Activated T-cell treated with anti-CD3 and anti-CD28 coated beads, Interleukin-2, amount 50 U/mL, for 24 hours (primary cell): ENCODE measurements around the gene ATAD3B.
"Not testable (repeated sequence)": the region's sequence is repeated elsewhere in the genome, so short reads cannot be mapped to it uniquely, and the experiment has no call there.

Experiments
- DNase-seq: peaks from one replicate; pipeline ENCODE4 v3.0.0-alpha.2; 2020
- H3K27ac Mint-ChIP-seq: 2 replicates; pipeline ENCODE4 v1.8.0; 2020; ENCODE audit warnings: mild to moderate bottlenecking, mixed read lengths
- H3K27me3 Mint-ChIP-seq: 2 replicates; pipeline ENCODE4 v1.8.0; 2020; ENCODE audit warnings: mixed read lengths
- H3K36me3 Mint-ChIP-seq: 2 replicates; pipeline ENCODE4 v1.8.0; 2020; ENCODE audit warnings: low read depth, mixed read lengths
- H3K4me1 Mint-ChIP-seq: 2 replicates; pipeline ENCODE4 v1.8.0; 2020; ENCODE audit warnings: low read depth, mixed read lengths
- H3K4me3 Mint-ChIP-seq: 2 replicates; pipeline ENCODE4 v1.8.0; 2020; ENCODE audit warnings: mild to moderate bottlenecking, moderate library complexity, mixed read lengths
- H3K9me3 Mint-ChIP-seq: 2 replicates; pipeline ENCODE4 v1.8.0; 2020; ENCODE audit warnings: mixed read lengths

ATAD3B gene

DNA sequence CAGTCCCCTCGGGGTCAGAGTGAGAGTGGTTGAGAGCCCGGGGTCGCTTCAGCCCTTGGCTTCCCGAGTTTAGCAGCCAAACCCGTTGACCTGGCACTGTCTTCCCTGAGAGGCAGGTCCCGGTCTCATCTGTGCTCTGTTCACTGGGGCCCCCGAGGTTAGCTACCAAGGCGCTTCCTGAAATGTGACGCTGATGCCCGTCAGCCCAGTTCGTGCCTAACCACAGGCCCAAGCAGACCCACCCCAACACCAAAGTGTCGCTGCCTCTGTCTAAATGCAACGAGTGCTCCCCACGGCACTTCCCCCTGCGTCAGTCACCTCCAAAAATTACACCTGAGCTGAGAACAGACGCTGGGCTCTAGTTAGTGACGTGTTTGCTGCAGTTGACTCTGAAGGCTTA is 4.4 kb downstream of the ATAD3B start:
- H3K36me3 Mint-ChIP-seq = peaks cover 71% of the 10 kb centered on the region
- H3K27me3 Mint-ChIP-seq, DNase-seq, H3K4me3 Mint-ChIP-seq, H3K27ac Mint-ChIP-seq, H3K9me3 Mint-ChIP-seq: not testable (repeated sequence)
- H3K4me1 Mint-ChIP-seq = peaks cover 21% of the 10 kb centered on the region

- no peak for DNase-seq
- no peak overlapping the region for H3K27ac Mint-ChIP-seq
- H3K9me3 Mint-ChIP-seq = no peaks in the 10 kb centered on the region
- H3K27me3 Mint-ChIP-seq = no peaks in the 10 kb centered on the region
- H3K4me3 Mint-ChIP-seq = no peak overlapping the region
- H3K36me3 Mint-ChIP-seq = peaks cover 75% of the 10 kb centered on the region
- H3K4me1 Mint-ChIP-seq = peaks cover 19% of the 10 kb centered on the region
Measured at GRCh38 chr1:1477206-1477605, 5.6 kb downstream of the ATAD3B start.

- no peak for DNase-seq
- no peaks in the 10 kb centered on the region for H3K9me3 Mint-ChIP-seq
- peaks cover 78% of the 10 kb centered on the region for H3K36me3 Mint-ChIP-seq
- H3K4me1 Mint-ChIP-seq = peaks cover 5% of the 10 kb centered on the region
- H3K4me3 Mint-ChIP-seq = no peak overlapping the region
- peak overlapping the region; percentile 22 for H3K27ac Mint-ChIP-seq
- H3K27me3 Mint-ChIP-seq = no peaks in the 10 kb centered on the region
Measured at GRCh38 chr1:1479547-1480487, 8.3 kb downstream of the ATAD3B start.

DNA sequence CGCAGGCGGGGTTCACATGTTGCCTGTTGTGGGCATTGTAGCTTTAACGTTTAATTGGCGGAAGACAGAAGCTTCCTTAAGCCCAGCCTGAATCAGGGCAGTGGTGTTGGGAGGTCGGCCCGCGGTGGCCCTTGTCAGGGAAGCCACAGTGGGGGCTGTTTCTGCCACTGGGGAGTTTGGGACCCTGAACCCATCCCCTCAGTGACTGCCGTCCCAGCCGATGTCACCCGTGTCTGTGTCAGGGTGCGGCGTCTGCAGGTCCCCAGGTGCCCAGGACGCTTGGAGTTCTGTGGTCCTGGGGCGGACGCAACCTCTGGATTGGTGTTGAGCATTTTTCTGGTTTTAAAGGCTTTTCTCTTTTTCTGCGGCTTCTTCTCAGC is 8.9 kb downstream of the ATAD3B start:
- H3K9me3 Mint-ChIP-seq, H3K27me3 Mint-ChIP-seq, DNase-seq, H3K27ac Mint-ChIP-seq, H3K4me3 Mint-ChIP-seq, H3K4me1 Mint-ChIP-seq: not testable (repeated sequence)
- peaks cover 81% of the 10 kb centered on the region for H3K36me3 Mint-ChIP-seq

DNA sequence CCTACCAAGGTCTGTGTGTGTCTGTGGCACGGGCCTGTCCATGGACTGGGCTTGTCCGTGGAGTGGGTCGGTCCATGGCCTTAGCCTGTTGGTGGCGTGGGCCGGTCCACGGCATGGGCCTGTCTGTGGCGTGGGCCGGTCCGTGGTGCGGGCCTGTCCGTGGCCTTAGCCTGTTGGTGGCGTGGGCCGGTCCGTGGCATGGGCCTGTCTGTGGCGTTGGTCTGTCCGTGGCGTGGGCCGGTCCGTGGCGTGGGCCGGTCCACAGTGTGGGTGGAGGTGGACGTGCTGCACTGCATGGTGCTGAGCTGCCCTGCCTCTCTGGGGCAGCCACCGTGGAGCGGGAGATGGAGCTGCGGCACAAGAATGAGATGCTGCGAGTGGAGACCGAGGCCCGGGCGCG is 10.2 kb downstream of the ATAD3B start:
- H3K4me1 Mint-ChIP-seq, H3K27ac Mint-ChIP-seq, H3K9me3 Mint-ChIP-seq, H3K27me3 Mint-ChIP-seq, H3K4me3 Mint-ChIP-seq, DNase-seq: not testable (repeated sequence)
- peaks cover 80% of the 10 kb centered on the region for H3K36me3 Mint-ChIP-seq

- no peak for DNase-seq
- Mint-ChIP-seq H3K9me3 (no peaks in the 10 kb centered on the region), H3K4me1 (no peaks in the 10 kb centered on the region), H3K36me3 (peaks cover 81% of the 10 kb centered on the region), H3K27me3 (no peaks in the 10 kb centered on the region), H3K4me3 (no peak overlapping the region), H3K27ac (no peak overlapping the region)
Measured at GRCh38 chr1:1482856-1483255, 11.3 kb downstream of the ATAD3B start.

DNA sequence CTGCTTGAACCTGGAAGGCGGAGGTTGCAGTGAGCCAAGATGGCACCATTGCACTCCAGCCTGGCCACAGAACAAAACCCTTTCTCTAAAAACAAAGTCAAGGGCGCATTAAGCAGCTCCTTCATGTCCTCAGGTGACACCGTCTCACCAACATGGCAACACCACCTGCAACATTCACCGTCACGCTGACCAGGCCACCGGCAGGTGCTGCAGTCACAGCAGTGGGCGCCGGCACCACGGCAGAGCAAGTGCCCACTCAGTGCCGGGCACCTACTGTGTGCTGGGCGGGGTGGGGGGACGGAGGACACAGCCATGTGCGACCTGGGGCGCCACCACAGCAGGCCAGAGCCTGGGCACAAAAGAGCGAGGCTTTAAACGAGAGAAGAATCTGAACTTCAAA is 12.1 kb downstream of the ATAD3B start:
- Mint-ChIP-seq H3K4me3 (no peak overlapping the region), H3K9me3 (no peaks in the 10 kb centered on the region)

DNA sequence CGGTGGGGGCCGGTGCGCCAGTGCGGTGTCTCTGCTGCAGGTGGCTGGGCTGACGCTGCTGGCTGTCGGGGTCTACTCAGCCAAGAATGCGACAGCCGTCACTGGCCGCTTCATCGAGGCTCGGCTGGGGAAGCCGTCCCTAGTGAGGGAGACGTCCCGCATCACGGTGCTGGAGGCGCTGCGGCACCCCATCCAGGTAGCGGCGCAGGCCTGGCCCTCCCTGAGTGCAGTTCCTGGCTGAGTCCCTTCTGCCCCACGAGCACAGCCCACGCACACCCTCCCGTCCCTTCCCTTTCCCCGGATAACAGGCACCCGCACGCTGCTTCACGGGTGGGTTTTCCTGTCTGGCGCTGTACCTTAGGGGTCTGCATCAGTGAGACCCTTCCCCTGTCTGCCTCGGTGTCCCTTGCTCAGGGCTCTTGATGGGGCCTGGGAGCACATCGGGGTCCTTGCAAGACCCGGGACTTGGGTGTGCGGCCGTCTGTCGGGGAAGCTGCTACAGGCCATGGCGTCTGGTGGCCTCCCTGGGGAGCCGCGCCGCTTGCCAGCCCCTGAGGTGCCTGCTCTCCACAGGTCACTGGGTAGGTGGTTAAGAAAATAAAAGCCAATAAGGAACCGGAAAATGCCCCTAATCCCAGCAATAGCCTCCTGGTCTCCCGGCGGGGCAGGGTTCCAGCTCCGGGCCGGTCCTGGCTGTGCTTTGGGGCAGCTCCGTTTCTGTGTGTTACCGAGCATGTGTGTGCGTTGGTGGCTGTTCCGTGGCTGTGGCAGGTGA is 13.6 kb downstream of the ATAD3B start:
- not testable (repeated sequence) for H3K27me3 Mint-ChIP-seq, H3K9me3 Mint-ChIP-seq, DNase-seq, H3K4me1 Mint-ChIP-seq, H3K27ac Mint-ChIP-seq, H3K4me3 Mint-ChIP-seq
- peaks cover 85% of the 10 kb centered on the region for H3K36me3 Mint-ChIP-seq

More for the DNA sequence above, 12.1 kb downstream of the ATAD3B start:
- peaks cover 83% of the 10 kb centered on the region for H3K36me3 Mint-ChIP-seq
- no peak overlapping the region for H3K27ac Mint-ChIP-seq
- DNase-seq = no peak
- no peaks in the 10 kb centered on the region for H3K27me3 Mint-ChIP-seq
- no peaks in the 10 kb centered on the region for H3K4me1 Mint-ChIP-seq

GRCh38 chr1:1485755-1486317 is 14.3 kb downstream of the ATAD3B start:
- not testable (repeated sequence) for H3K27ac Mint-ChIP-seq, H3K4me1 Mint-ChIP-seq, H3K9me3 Mint-ChIP-seq, DNase-seq, H3K4me3 Mint-ChIP-seq, H3K27me3 Mint-ChIP-seq
- H3K36me3 Mint-ChIP-seq = peaks cover 85% of the 10 kb centered on the region

GRCh38 chr1:1487701-1488100 is 16.1 kb downstream of the ATAD3B start:
- no peak overlapping the region for H3K4me3 Mint-ChIP-seq
- no peaks in the 10 kb centered on the region for H3K27me3 Mint-ChIP-seq
- peaks cover 3% of the 10 kb centered on the region for H3K9me3 Mint-ChIP-seq
- H3K36me3 Mint-ChIP-seq = peaks cover 91% of the 10 kb centered on the region
- no peaks in the 10 kb centered on the region for H3K4me1 Mint-ChIP-seq
- DNase-seq = no peak
- H3K27ac Mint-ChIP-seq = no peak overlapping the region

- no peak overlapping the region for H3K27ac Mint-ChIP-seq
- no peaks in the 10 kb centered on the region for H3K27me3 Mint-ChIP-seq
- no peak for DNase-seq
- H3K9me3 Mint-ChIP-seq = peaks cover 3% of the 10 kb centered on the region
- H3K36me3 Mint-ChIP-seq = peaks cover 91% of the 10 kb centered on the region
- no peak overlapping the region for H3K4me3 Mint-ChIP-seq
- no peaks in the 10 kb centered on the region for H3K4me1 Mint-ChIP-seq
Measured at GRCh38 chr1:1489231-1489630, 17.7 kb downstream of the ATAD3B start.

GRCh38 chr1:1489861-1490260 is 18.3 kb downstream of the ATAD3B start:
- Mint-ChIP-seq H3K4me3 (no peak overlapping the region), H3K9me3 (peaks cover 3% of the 10 kb centered on the region), H3K27me3 (no peaks in the 10 kb centered on the region), H3K27ac (no peak overlapping the region), H3K36me3 (peaks cover 91% of the 10 kb centered on the region), H3K4me1 (no peaks in the 10 kb centered on the region)
- no peak for DNase-seq

DNA sequence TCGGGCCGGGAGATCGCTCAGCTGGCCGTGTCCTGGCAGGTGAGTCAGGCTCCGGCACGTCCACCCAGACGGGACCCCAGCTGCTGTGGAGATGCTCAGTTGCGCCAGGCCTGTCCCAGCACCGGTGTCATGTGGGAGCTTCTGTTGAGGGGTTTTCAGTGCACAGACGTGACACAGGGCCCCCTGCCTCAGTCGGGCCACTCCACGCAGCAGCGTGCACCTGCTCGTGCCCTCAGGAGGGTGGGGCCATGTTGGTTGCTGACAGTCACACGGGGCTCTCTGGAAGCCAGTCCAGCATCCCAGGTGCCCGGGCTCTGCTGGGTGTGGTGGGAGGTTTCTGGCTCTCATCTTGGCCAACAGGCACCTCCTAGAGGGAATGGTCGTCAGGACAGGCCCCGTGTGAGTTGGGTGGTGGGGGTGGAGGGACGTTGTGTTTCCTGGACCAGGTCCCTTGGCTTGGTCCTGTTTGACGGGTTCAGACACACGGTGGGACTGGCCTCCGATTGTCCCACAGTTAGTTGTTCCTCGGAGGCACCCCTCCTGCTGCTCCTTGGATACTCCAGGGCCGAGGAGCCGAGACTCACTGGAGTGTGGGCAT is 19.2 kb downstream of the ATAD3B start:
- no peaks in the 10 kb centered on the region for H3K27me3 Mint-ChIP-seq
- peaks cover 92% of the 10 kb centered on the region for H3K36me3 Mint-ChIP-seq
- no peak for DNase-seq
- peaks cover 3% of the 10 kb centered on the region for H3K9me3 Mint-ChIP-seq
- no peak overlapping the region for H3K4me3 Mint-ChIP-seq
- no peaks in the 10 kb centered on the region for H3K4me1 Mint-ChIP-seq
- no peak overlapping the region for H3K27ac Mint-ChIP-seq

DNA sequence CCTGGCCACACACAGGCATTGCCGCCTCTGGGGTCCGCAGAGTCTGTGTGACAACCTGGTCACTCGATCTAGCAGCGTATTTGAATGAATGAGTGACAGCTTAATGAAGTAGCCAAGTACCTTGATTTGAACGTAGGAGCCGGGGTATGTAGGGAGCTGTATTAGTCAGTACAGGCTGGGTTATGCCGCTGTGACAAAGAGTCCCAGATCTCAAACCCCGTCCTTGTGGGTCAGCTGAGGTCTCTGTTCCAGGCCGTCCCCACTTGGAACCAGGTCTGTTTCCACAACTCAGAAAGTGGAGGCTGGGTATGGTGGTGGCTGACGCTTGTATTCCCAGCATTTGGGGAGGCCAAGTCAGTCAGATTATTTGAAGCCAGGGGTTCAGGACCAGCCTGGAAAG is 20.0 kb downstream of the ATAD3B start:
- no peak overlapping the region for H3K4me3 Mint-ChIP-seq
- no peak for DNase-seq
- peaks cover 93% of the 10 kb centered on the region for H3K36me3 Mint-ChIP-seq
- no peak overlapping the region for H3K27ac Mint-ChIP-seq
- no peaks in the 10 kb centered on the region for H3K27me3 Mint-ChIP-seq
- H3K9me3 Mint-ChIP-seq = peaks cover 3% of the 10 kb centered on the region
- H3K4me1 Mint-ChIP-seq = no peaks in the 10 kb centered on the region
